NCI-H345 treated with DMSO at 0.1 percent for 48 hours (cell line): ENCODE data around the gene DQX1.
"Not testable (repeated sequence)": the region's sequence is repeated elsewhere in the genome, so short reads cannot be mapped to it uniquely, and the experiment has no call there.

Source experiments
- DNase-seq: peaks from one replicate; lab custom pipeline; 2025; ENCODE audit not compliant: unreplicated experiment; lab: John Stamatoyannopoulos, UW

DQX1 gene

GRCh38 chr2:74497777-74498499 is 28.1 kb downstream of the DQX1 start:
- DNase-seq = no peak

- no peak for DNase-seq
These were observed 28.8 kb downstream of the DQX1 start for GRCh38 chr2:74496997-74497776.

DNA sequence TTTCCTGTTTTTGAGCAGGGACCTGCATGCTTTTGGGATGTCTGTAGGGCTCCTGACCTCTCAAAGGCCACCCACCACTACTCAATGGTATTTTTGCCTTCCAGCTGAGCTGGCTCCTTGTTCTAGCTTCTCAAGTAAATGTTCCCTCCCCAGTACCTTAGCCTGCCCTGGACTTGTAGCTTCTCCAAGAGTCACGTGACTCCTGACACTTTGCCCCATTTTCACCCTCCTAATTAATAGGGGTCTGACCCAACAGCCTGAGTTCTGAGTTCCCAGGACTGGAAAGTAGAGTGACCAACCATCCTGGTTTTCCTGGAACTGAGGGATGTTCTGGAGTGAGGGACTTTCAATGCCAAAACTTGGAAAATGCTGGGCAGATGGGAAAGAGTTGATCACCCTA is 30.6 kb downstream of the DQX1 start:
- DNase-seq = no peak

GRCh38 chr2:74493546-74493945 is 32.5 kb downstream of the DQX1 start:
- no peak for DNase-seq

DNA sequence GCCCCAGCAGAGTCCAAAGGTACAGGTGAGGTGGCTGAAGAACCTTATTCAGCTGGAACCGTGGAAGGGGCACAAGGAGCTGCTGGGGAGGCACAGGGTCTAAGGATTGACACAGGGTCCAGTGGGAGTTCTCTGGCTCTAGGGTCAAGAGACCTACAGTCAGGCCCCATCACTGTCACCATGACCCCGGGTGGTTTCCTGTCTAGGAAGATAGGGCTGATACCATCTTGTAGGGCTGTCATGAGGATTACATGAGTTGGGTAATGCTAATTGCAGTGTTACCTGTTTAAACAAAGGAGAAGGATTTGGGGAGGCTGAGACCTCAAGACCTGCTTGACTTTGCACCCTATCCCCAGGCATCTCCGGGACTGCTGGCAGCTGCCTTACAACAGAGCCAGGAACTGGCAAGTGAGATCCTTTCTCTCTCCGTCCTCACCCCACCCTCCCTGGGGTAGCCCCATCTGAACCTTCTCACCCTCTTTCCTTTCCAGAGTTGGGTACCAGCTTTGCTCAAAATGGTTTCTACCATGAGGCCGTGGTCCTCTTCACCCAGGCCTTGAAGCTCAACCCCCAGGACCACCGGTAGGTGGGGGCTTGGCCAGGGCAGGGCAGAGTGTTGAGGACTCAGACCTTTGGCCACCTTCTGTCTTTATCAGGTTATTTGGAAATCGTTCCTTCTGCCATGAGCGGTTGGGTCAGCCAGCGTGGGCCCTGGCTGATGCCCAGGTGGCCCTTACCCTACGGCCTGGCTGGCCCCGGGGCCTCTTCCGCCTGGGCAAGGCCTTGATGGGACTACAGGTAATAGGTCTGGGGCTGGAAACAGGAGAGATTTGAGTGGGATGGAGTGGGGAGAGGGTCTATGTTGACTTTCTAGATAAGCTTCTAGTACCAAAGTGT is 34.1 kb downstream of the DQX1 start:
- no peak for DNase-seq

DNA sequence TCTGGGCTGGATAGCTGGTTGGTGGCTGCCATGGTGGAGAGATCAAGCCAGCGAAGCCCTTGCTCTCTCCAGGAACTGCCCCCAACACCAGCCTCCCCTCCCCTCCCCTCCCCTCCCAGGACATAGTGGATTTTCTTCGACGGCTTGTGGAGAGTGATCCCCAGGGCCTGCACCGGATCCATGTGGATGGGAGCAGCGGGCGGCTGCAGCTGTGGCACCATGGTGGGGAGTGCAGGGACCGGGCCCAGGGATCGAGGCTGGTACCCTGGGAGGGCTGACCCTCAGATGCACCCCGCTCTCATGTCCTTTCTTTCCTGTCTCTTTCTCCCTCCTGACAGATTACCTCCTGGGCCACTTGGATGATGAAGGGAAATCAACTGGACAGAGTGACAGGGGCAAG is 36.1 kb downstream of the DQX1 start:
- DNase-seq = no peak

DNA sequence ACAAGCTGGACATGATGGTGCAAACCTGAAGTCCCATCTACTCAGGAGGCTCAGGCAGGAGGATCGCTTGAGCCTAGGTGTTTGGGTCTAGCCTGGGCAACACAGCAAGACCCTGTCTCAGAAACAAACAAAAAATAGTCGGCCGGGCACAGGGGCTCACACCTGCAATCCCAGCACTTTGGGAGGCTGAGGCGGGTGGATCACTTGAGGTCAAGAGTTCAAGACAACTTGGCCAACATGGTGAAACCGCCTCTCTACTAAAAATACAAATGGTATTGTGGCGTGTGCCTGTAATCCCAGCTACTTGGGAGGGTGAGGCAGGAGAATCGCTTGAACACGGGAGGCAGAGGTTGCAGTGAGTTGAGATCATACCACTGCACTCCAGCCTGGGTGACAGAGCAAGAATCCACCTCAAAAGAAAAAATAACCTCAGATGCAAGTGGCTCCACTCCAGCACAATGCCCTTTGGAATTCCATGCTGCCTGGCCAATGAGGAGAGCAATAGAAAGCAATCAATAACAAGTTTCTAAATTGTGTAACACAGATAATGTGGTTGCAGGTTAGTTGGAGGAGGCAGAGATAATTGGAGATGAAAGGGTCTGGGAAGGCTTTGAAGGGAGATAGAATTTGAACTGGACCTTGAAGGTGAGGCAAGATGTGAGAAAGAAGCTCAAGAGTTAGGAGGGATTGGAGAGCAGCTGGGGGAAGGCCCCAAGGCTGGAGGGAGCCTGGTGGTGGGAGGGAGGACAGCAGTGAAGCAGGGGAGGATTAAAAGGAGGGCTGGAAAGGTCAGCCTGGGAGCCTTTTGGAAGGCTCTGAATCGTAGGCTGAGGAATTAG is 37.2 kb downstream of the DQX1 start:
- DNase-seq = no peak

- no peak for DNase-seq
These were observed 39.9 kb downstream of the DQX1 start for GRCh38 chr2:74486141-74486540.

DNA sequence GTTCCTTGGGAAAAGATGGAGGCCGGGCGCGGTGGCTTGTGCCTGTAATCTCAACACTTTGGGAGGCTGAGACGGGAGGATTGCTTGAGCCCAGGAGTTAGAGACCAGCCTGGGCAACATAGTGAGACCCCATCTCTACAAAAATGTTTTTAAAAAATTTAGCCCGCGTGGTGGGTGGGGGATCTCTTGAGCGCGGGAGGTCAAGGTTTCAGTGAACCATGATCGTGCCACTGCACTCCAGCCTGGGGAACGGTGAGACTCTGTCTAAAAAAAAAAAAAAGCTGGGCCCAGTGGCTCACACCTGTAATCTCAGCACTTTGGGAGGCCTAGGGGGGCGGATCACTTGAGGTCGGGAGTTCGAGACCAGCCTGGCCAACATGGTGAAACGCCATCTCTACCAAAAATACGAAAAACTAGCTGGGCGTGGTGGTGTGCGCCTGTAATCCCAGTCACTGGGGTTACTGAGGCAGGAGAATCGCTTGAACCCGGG is 42.3 kb downstream of the DQX1 start:
- not testable (repeated sequence) for DNase-seq

GRCh38 chr2:74482801-74483674 is 43.0 kb downstream of the DQX1 start, which contains the start of the genes CCDC142 and TTC31:
Gene CCDC142, minus strand, starts transcription at chr2:74482998. Its CDS starts 161 bp downstream, at chr2:74482837.
Gene TTC31, plus strand, starts transcription at chr2:74483081. Its CDS starts 15 bp downstream, at chr2:74483096.
- DNase-seq = peak; percentile 95

- no peak for DNase-seq
These were observed 43.9 kb downstream of the DQX1 start for GRCh38 chr2:74481961-74482800.

DNA sequence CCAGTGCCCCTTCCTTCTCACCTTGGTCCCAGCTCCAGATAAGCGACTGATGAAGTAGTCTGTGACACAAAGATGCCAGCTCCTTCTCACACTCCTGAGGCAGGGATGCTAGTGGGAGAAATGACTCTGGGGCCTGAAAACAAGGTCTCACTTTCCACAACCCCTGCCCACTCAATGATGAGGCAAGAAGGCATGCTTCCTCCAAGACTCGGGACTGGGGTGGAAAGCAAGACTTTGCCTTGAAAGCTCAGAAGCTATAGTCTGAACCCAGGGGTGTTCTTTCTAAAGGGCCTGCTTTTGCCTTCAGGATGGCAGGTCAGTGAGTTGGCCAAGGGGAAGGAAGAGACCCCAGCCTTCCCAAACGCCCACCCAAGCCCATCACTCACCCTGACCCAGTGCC is 44.6 kb downstream of the DQX1 start:
- DNase-seq = no peak

DNA sequence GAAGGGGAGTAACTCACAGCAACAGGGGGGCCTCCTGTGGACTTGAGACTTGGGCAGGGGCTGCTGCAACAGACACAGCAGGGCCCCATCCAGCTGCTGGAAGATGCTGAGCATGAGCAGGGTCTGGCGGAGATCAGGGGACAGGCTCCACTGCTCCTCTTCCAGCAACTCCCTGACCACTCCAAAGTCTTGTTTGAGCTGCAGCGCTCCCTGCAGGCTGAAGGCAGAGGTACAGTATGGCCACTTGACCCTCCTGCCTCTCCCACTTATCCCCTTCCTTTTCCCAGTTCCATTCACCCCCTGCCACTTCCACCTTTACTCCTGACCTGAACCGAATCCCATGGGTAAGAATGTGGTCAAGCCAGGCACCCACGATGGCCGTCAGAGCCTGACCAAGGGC is 51.1 kb downstream of the DQX1 start:
- no peak for DNase-seq

- no peak for DNase-seq
These were observed 51.5 kb downstream of the DQX1 start for GRCh38 chr2:74474481-74474880.

DNA sequence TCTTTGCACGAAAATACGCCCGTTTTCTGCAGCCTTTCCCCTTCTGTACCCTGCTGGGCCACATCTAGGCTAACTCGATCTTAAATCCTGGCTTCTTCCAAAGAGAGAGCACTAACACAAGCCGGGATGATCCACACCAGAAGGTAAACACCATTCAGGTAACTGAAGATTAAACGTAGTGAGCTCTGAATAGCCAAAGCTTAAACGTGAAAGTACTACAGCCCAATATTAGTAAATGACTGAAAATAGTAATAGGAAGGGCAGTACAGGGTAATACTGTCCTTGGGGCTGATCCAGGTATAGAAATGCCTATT is 53.1 kb downstream of the DQX1 start:
- DNase-seq = no peak

- peak; percentile 81 for DNase-seq
These were observed 53.7 kb downstream of the DQX1 start, which contains the start of gene MRPL53 for GRCh38 chr2:74472086-74472944. Gene MRPL53, minus strand, starts transcription at chr2:74472680. Its CDS starts 20 bp downstream, at chr2:74472660.

- no peak for DNase-seq
These were observed 54.5 kb downstream of the DQX1 start for GRCh38 chr2:74471332-74472065.
